ENCODE data around the gene FLYWCH1.
A peak's percentile ranks its signal among the peaks of the same experiment; 100 is the strongest.

FLYWCH1 gene

GRCh38 chr16:2970563-2970962 is 58.8 kb downstream of the FLYWCH1 start:
- no peak for DNase-seq

- no peak for DNase-seq
Measured at GRCh38 chr16:2971134-2971984, 59.6 kb downstream of the FLYWCH1 start.

DNA sequence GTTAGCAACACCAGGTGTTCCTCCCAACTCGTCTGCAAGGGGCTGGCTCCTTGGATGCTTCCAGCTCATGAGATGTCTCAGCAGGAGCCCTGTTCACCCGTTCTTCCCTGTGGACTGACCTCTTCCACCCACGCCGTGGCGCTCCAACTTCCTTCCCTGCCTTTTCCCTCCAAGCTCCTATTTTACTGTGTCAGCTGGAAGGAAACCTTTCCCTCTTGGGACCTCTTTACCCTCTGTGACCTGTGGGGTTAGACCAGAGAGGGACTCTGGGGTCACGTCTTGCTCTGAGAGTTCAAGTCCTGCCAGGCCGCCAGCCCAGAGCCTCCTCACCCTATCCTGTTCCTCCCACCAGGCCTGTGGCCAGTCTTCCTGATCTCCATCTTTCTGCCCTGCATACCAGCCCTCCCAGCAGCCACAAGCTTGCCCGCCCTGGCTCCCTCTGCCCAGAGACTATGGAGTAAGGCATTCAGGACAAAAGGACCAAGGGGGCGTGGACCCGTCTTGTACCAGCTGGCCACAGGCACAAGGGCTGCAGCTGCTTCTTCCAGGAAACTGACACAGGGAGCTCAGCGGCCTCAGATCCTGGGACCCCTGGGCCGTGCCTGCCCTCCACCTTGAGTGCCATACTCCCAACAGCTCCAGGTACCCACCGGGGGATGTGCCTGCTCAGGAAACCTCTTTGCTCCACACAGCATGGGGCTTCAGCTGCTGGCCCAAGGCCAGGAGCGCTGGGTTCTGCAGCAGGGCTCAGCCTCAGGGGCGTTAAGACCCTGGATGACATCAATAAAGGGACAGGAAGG is 60.5 kb downstream of the FLYWCH1 start:
- no peak for DNase-seq

DNA sequence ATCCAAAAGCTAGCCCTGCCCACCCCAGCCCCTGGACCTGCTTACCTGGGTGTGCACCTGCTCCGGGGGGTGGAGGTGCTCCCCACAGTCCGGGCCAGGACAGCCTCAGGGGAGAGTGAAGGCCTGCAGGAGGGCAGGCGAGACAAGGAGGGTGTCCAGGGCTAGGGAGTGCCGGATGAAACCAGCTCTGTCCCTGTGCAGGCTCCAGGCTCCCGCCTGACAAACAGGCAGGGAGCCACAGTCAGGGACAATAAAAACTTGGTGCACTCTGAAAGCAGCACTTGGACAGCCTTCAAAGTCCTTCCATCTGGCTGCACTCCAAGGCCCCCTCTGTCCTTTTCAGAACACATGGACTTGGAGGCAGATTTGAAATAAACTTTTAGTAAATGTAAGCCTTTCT is 61.4 kb downstream of the FLYWCH1 start:
- no peak for DNase-seq

DNA sequence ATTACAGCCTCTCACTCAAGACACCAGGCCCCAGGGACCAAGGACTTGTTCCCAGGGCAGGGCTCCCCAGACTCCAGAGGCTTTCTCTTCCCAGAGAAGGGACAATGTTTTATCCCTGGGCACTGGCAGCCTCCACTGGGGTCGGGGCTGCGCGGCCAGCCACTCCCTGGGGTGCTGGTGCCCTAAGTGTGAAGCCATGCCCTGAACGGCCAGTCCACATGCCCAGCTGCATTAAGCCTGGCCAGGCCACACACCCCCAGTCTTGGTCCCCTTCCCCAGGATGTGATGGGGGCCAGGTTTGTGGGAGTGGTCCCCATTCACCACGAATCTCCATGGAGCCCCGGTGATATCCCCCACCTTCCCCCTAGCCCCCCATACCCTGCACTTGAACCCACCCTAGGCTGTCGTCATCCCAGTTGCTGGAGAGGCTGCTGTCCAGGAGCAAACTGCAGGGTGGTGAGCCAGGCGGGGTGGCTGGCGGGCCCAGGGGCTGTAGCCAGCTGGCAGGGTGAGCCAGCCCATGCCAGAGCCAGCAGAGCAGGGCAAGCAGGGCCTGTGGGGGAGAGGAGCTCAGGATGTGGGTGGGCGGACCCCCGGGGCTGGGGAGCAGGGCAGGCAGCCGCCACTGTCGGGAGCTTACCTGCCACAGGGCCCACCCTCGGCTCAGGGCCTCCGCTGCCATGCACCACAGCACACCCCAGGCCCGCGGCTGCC is 62.0 kb downstream of the FLYWCH1 start:
- no peak for DNase-seq

DNA sequence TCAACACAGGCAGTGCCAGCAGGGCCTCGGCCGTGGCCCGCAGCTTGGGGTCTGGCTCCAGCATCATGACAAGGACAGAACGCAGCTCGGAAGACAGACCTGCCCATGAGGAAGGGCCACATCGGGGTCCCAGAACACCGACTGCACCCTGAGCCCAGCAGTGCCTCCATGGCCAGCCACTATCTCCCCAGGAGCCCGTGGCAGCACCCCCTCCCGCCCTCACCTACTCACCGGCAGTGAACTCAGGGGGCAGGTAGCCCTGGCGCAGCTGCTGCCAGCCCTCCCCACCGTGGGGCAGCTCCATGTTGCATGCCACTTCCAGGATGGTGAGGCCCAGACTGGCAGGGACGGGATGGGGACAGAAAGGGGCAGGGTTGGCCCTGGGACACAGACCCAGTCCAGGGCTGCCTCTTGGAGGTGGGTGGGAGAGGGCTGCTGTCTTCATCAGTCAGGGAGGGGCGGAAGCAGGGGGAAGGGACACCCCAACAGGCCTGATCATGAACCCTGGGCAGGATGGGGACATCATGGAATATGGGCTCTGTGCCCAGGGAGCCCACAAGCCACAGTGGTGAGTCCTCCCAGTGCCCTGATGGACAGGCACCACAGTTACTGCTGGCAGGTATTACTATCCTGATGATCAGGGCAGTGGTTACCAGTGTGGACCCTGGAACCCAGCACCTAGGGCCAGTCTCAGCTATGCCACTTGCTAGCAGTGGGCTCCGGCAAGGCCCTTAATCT is 62.8 kb downstream of the FLYWCH1 start:
- DNase-seq, result no peak

- no peak for DNase-seq
Measured at GRCh38 chr16:2975161-2975795, 63.5 kb downstream of the FLYWCH1 start.

DNA sequence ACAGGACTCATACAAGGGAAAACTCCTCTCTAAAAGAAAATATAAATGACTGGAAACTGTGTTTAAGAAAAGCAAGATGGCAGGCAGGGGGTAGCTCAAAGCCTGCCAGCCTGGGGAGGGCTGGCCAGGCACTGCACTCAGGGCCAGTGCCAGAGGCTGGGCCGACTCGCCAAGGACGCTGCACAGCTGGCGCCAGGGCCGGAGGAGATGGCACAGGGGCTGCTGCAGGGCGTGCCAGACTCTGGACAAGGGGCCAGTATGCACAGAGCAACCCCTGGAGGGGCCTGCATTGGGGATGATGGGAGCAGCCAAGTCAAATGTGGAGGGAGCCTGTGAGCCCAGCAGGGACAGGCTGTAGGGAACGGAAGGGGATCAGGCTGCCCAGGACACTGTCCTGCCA is 64.5 kb downstream of the FLYWCH1 start:
- DNase-seq, result no peak

GRCh38 chr16:2976673-2977072 is 64.9 kb downstream of the FLYWCH1 start:
- no peak for DNase-seq

DNA sequence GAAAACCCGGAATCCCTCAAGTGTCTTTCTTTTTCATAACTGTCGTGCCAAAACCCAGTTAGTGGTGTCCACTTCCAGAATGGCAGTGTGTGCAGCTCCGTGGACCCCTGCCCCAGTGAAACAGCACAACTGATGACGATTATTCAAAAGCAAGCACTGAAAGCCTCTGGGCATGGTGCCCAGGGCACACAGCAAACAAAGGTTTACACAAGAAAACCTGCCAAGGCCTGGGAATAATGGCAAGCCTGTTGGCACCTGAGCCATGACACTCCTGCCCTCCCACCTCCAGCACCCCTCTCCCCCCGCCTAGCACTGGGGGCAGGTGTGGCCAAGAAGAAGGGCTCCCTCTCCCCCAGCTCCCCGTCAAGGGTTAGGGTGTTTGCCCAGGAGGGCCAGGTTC is 65.7 kb downstream of the FLYWCH1 start:
- no peak for DNase-seq

DNA sequence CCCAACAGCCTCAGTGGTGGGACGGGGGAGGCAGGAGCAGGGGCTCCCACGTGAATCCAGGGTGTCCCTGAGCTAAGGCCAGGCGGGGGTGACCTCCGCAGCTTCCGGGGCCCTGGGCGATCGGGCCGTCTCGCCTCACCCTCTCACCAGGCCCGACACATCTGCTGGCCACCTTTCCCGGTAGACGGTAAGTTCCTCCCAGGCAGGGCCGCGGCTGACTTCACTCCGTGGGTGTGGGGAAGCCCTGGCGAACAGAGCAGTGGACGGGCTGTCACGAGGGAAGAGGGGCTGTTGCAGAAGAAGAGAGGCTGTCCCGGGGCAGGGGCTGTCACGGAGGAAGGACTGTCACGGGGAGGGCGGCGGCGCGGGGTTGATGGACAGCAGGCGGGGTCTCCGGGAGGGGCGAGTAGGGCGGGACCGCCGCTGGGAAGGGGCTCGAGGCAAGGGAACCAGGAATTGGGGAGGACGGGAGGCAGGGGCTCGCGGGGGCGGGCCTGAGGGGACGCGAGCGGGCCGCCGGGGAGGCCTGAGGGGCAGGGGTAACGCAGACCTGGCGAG is 68.0 kb downstream of the FLYWCH1 start:
- DNase-seq, result peak; percentile 63

- DNase-seq, result peak; percentile 92
Measured at GRCh38 chr16:2980227-2981176, 68.8 kb downstream of the FLYWCH1 start, which contains the start of gene PKMYT1. TSS of gene PKMYT1 (minus strand) at chr16:2980446. CDS start at chr16:2979657, 789 bp downstream.

DNA sequence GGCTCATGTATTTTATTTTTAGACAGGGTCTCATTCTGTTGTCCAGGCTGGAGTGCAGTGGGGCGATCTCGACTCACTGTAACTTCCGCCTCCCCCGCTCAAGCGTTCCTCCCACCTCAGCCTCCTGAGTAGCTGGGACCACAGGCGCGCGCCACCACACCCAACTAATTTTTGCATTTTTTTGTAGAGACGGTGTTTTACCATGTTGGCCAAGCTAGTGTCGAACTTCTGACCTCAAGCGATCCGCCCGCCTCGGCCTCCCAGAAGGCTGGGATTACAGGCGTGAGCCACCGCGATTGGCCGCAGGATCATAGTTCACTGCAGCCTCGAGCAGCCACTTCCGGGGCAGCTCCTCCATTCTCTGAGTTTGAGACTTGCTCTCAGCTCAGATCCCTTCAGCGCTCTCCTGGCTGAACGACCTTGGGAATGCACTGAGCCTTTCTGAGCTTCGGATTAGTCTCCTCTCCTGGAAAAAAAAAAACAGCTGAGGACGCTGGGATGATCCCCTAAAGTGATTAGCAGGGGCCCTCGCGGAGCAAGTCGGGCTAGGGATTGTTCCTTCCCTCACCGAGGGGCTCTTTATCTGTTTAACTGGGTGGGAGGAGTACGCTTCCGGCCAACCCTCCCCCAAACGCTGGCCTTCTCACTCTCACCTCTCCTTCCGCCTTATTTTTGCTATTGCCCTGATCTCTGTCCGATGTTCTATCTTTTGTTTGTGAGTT is 69.6 kb downstream of the FLYWCH1 start:
- DNase-seq, result no peak

DNA sequence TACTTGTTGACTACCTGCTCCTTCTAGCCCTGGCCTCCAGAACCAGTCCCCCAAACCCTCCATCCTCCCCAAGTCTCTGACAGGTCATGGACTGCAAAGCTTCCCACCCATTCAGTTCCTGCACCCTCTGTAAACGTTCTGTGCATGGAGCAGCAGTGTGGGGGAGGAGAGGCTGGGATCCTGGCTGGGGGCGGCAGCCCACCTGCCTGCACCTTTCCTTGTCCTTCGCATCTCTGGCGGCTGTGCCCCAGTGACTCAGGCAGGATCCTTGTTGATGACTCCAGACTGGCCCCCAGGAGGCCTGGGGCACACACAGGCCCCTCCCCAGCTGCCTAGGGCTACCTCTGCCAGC is 70.1 kb downstream of the FLYWCH1 start:
- no peak for DNase-seq

DNA sequence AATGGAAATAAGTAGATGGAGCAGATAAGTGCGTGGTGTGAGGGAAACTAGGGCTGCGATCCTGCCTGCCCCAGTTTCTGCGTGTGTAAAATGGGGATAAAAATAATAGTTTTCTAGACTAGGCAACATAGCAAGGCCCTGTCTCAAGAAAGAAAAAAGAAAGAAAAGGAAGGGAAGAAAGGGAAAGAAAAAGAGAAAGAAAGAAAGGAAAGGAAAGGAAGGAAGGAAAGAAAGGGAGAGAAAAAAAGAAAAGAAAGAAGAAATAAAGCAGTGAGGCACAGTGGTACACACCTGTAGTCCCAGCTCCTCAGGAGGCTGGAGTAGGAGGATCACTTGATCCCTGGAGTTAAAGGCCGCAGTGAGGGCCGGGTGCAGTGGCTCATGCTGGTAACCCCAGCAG is 70.7 kb downstream of the FLYWCH1 start:
- no peak for DNase-seq

DNA sequence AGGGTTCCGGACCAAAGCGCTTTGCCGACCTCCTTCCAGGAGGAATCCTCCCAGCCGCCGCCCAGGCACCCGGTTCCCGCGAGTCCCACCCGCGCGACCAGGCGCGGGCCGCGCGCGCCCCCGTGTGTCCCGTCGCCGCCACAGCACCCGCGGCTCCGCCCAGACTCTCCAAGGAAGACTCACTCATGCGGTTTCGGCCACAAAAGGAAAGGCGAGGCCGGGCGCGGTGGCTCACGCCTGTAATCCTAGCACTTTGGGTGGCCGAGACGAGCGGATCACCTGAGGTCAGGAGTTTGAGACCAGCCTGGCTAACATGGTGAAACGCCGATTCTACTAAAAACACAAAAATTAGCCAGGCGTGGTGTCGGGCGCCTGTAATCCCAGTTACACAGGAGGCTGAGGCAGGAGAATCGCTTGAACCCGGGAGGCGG is 72.0 kb downstream of the FLYWCH1 start:
- DNase-seq, result peak; percentile 76

- DNase-seq, result no peak
Measured at GRCh38 chr16:2985462-2985861, 73.7 kb downstream of the FLYWCH1 start.

- DNase-seq, result no peak
Measured at GRCh38 chr16:2985893-2986355, 74.2 kb downstream of the FLYWCH1 start.

DNA sequence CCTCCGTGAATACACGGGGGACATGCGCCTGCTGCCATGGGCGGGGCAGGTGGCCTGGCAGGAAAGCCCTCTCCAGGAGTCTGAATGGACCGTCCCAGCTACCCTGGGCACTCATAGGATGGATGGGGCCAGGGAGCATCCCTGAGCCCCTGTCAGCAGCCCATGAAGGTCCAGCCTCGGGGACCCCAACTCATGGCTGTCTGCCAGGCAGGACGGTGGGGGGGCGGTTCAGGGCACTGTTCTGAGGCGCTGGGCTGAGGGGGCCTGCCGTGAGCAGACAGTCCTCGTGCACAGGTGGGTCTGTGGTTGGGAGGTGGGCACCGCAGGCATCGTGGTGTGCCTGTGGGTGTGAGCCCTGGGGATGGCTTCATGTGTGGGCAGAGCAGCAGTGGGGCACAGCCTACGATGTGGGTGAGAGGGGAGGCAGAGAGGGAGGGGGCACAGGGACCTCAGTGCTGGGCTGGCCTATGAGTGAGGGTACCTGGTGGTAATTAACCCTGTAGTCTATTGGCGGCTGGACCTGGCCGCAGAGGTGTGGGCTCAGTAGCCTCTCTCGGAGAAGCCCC is 75.0 kb downstream of the FLYWCH1 start:
- DNase-seq, result no peak

All from inflammatory macrophage treated with lipopolysaccharide for 4 hours (primary cell).